GM21423 (cell line): ENCODE measurements around the gene NEU3.
"Not testable (repeated sequence)": the region's sequence is repeated elsewhere in the genome, so short reads cannot be mapped to it uniquely, and the experiment has no call there.

Experiments used
- ATAC-seq: cut with Tn5 transposase; IDR thresholded peaks from one replicate; pipeline ENCODE4 v1.9.1; 2021; ENCODE audit warnings: mild to moderate bottlenecking, moderate library complexity; ENCODE audit not compliant: unreplicated experiment

NEU3 gene, protein sequence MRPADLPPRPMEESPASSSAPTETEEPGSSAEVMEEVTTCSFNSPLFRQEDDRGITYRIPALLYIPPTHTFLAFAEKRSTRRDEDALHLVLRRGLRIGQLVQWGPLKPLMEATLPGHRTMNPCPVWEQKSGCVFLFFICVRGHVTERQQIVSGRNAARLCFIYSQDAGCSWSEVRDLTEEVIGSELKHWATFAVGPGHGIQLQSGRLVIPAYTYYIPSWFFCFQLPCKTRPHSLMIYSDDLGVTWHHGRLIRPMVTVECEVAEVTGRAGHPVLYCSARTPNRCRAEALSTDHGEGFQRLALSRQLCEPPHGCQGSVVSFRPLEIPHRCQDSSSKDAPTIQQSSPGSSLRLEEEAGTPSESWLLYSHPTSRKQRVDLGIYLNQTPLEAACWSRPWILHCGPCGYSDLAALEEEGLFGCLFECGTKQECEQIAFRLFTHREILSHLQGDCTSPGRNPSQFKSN

GRCh38 chr11:74988541-74989259 lies at the start of gene NEU3:
Gene NEU3, plus strand, starts transcription at chr11:74988933. Its CDS starts 128 bp downstream, at chr11:74989061.
- ATAC-seq, result peak; percentile 83

DNA sequence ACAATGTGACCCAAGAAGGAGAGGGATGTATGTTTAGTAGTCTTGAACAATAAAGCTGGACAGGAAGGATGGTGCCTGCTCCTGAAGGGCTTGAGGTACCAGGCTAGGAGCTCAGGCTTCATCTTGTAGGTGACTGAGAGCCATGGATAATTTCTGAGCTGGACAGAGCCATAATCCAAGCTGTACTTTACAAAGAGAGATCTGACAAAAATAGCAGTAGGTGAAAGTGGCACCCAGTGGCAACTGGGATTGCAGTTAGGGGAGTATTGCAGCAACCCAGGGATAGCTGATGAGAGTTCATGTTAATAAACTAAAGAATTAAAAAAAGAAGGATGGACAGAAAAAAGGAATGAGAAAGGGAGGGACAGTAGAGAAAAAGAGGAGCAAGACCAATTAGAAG lies 47.2 kb upstream of the NEU3 start:
- no peak for ATAC-seq

GRCh38 chr11:74942073-74942759 lies 46.5 kb upstream of the NEU3 start:
- ATAC-seq, result no peak

- ATAC-seq, result peak; percentile 10
Observed at GRCh38 chr11:74948546-74948897, 40.2 kb upstream of the NEU3 start.

DNA sequence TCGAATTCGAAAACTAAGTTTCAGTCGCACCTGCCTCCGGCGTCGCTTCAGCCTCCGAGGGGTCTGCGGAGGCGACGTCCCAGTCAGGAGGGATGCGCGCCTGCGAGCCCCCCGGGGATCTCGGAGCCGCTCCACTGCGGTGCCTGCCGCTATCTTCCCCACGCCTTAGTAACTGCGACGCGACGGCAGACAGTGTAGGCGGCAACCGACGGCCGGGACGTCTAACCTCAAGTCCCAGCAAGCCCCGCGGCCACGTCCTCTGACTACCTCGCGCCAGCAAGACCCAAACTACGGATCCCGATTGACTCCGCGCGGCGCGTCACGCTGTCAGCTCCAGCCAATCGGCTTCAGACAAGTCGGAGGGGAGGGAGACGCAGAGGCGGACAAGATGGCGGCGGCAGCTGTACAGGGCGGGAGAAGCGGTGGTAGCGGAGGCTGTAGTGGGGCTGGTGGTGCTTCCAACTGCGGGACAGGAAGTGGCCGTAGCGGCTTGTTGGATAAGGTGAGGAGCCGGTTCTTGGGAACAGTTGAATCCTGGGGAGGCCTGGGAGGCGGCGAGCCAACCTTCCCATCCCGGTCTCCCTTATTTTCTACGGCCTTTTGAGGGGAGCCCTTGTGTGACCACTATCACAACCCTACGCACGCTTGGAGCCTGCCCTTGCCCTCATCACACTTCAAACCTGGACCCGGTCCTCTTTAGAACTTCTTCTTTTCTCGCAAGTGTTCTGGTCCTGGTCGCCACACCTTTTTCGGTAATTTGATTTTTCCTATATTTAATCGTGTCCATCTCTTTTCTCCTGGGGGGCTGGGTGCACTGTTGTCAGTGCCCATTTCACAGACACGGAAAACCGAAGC lies 39.6 kb upstream of the NEU3 start, which contains the start of the genes SPCS2 and XRRA1:
Gene SPCS2, plus strand, starts transcription at position 369 of the 855 bp plus-strand sequence. Its CDS starts 20 bp downstream, at position 389.
Gene XRRA1, minus strand, starts transcription at position 194 of the 855 bp plus-strand sequence. CDS start 8,213 bp downstream, outside the sequence.
- peak; percentile 94 for ATAC-seq

DNA sequence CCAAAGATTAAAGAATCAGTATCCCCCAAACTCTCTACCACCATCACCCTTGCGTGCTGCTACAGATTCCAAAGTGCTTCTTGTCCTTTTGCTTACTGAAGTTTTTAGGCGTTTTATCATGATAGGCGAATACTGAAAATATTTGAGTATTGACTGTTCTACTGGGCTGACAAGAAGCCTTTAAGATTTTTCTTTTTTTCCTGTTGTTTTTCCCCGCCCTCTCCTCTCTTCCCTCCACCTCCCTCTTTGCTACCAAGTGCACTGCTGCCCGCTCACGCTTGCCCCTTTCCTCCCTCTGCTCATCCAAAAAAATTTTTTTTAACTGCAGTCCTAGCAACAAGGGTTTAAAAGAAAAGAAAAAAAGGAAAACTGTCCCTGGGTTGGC lies 39.0 kb upstream of the NEU3 start:
- no peak for ATAC-seq

- ATAC-seq, result no peak
Observed at GRCh38 chr11:74950374-74950969, 38.3 kb upstream of the NEU3 start.

DNA sequence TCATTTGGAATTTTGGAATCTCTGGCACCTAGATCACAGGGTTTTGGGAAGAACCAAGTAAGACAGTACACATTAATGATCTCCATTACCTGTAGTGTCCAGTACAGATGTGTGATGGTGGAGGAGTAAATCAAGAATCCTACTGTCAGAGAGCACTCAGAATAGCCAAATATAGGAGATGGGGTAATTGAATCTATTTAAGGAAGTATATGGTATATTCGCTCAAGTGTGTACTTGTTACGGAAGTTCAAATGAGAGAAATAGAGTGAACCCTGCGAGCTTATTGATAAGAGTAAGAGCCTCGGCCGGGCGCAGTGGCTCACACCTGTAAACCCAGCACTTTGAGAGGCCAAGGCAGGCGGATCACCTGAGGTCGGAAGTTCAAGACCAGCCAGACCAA lies 37.5 kb upstream of the NEU3 start:
- no peak for ATAC-seq

- no peak for ATAC-seq
Observed at GRCh38 chr11:74952752-74953151, 36.0 kb upstream of the NEU3 start.

- no peak for ATAC-seq
Observed at GRCh38 chr11:74953451-74953850, 35.3 kb upstream of the NEU3 start.

DNA sequence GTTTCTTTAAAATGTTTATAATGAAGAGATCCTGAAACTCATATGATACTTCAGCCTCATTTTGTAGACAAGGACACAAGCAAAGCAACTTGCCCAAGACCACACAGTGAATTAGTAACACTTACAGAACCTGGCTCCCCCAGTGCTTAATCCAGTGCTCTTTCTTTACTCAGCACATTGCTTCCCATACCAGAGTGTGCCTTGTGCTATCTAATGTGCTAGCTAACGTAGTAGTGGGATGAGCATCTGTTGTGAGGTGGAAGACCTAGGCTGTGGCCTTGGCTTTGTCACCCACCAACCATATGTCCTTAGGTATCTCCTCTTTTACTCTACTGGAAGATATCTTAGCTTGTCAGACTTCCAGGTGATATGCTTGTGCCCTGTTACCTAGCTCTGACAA lies 34.5 kb upstream of the NEU3 start:
- ATAC-seq, result no peak

DNA sequence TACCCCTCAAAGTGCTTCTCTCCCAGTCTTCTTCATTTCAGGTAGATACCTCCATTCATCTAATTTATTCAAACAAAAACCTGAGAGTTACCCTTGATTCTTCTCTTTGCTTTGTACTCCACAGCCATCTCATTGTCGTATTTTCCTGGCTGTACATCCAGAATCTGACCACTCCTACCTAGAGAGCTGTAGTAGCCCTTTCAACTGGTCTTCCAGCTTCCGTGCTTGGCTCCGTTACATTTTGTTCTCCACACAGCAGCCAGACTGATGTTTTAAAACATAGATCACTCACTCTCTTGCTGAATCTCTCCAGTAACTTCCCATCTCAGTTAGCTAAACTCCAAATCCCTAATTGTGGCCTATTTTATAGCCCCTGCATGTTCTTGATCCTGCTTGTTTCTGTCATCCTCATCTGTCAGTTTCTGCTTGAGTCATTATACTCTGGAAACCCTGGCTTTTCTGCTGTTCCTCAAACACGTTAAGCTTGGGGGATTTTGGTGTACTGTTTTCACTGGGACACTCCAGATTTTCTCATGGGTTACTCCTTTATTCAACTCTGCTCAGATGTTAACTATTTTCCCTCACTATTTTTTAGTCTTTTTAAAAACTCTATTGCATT lies 32.2 kb upstream of the NEU3 start:
- ATAC-seq, result no peak

GRCh38 chr11:74957937-74958629 lies 30.6 kb upstream of the NEU3 start:
- ATAC-seq, result no peak

- ATAC-seq, result not testable (repeated sequence)
Observed at GRCh38 chr11:74960128-74960527, 28.6 kb upstream of the NEU3 start.

DNA sequence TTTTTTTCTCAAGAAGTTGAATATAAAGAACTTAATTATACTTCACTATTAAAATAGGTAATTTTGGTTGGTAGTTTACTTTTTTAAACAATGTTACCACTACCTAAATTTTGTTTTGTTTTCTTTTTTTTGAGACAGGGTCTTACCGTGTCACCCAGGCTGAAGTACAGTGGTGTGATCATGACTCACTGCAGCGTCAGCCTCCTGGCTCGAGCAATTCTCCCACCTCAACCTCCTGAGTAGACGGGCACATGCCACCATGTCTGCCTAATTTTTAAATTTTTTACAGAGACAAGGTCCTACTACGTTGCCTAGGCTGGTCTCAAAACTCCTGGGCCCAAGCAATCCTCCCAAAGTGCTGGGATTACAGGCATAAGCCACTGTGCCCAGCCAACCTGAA lies 22.1 kb upstream of the NEU3 start:
- ATAC-seq, result no peak

- no peak for ATAC-seq
Observed at GRCh38 chr11:74970852-74971395, 17.8 kb upstream of the NEU3 start.

GRCh38 chr11:74971424-74971823 lies 17.3 kb upstream of the NEU3 start:
- no peak for ATAC-seq

GRCh38 chr11:74978041-74978440 lies 10.7 kb upstream of the NEU3 start:
- no peak for ATAC-seq

- no peak for ATAC-seq
Observed at GRCh38 chr11:74980634-74981033, 8.1 kb upstream of the NEU3 start.
